H1 (cell line): ENCODE data around the gene HNRNPM. TPM values are rescaled to one million over a fixed set of nuclear protein-coding genes. Genes with fewer than 3 reads are reported as not detected.
A peak's percentile ranks its signal among the peaks of the same experiment; 100 is the strongest.

Experiments used
- CTCF ChIA-PET: fragments of 300-600 bp; sonication (Branson Sonifier 250); formaldehyde crosslinking; loops from one replicate; lab custom pipeline; 2021; ENCODE audit not compliant: partially characterized antibody; lab: Charles Lee
- POLR2A ChIA-PET: fragments of 300-600 bp; sonication (Branson Sonifier 250); formaldehyde crosslinking; loops from one replicate; lab custom pipeline; 2021; ENCODE audit warnings: inconsistent platforms; ENCODE audit not compliant: partially characterized antibody; lab: Charles Lee
- DNase-seq, 2 experiments: peaks; one replicate each; pipeline versions ENCODE4 v3.0.0 to v3.0.0-alpha.2; 2010 to 2022; ENCODE audit warnings: low spot score in 2 of 2, low read depth in 1 of 2, mixed read lengths in 1 of 2
- FAIRE-seq: peaks from 2 replicates; lab custom pipeline; 2011; peaks lifted over from hg19 to GRCh38; lab: Jason Lieb, UNC
- H2AFZ ChIP-seq: 2 replicates; pipeline ENCODE4 v1.8.1; 2012; ENCODE audit warnings: low read length, inconsistent platforms
- H2AK5ac ChIP-seq: 2 replicates; pipeline ENCODE4 v1.6.1; 2013; ENCODE audit warnings: low read depth, low read length
- H2BK120ac ChIP-seq: replicated peaks from 2 replicates; pipeline ENCODE3; 2013; ENCODE audit warnings: low read depth, low read length, inconsistent platforms
- H2BK12ac ChIP-seq: 2 replicates; pipeline ENCODE4 v1.6.1; 2013; ENCODE audit warnings: low read depth, low read length
- H2BK15ac ChIP-seq: 2 replicates; pipeline ENCODE4 v1.6.1; 2013; ENCODE audit warnings: low read length
- H2BK20ac ChIP-seq: 2 replicates; pipeline ENCODE4 v1.6.1; 2013; ENCODE audit warnings: low read length
- H2BK5ac ChIP-seq: 2 replicates; pipeline ENCODE4 v1.6.1; 2013; ENCODE audit warnings: low read depth, low read length
- H3K14ac ChIP-seq: 2 replicates; pipeline ENCODE4 v1.6.1; 2013; ENCODE audit warnings: inconsistent platforms; ENCODE audit not compliant: insufficient read length
- H3K18ac ChIP-seq: 2 replicates; pipeline ENCODE4 v1.6.1; 2013; ENCODE audit warnings: low read length; ENCODE audit errors: extremely low read depth
- H3K23ac ChIP-seq: 2 replicates; pipeline ENCODE4 v1.6.1; 2013; ENCODE audit warnings: inconsistent platforms; ENCODE audit not compliant: insufficient read length
- H3K23me2 ChIP-seq: 2 replicates; pipeline ENCODE4 v1.6.1; 2013; ENCODE audit warnings: low read depth, low read length
- H3K27ac ChIP-seq: 2 replicates; pipeline ENCODE4 v1.6.1; 2011; ENCODE audit warnings: low read depth, low read length, inconsistent platforms
- H3K27me3 ChIP-seq, 4 experiments: replicated peaks in 1 of 4; 1 replicate in 1 of 4; 2 replicates in 3 of 4; pipeline versions ENCODE4 v1.6.1 to v1.8.1; 2011 to 2013; ENCODE audit warnings: low read length in 3 of 4, mild to moderate bottlenecking in 3 of 4, inconsistent platforms in 2 of 4, mixed read lengths in 2 of 4, moderate library complexity in 1 of 4; ENCODE audit not compliant: control insufficient read depth in 3 of 4, insufficient read depth in 3 of 4; ENCODE audit errors: extremely low read depth in 1 of 4
- H3K36me3 ChIP-seq, 4 experiments: 2 replicates each; pipeline versions ENCODE4 v1.6.1 to v1.8.1; 2011 to 2013; ENCODE audit warnings: mild to moderate bottlenecking in 4 of 4, low read length in 3 of 4, moderate library complexity in 2 of 4, control low read depth in 1 of 4, inconsistent platforms in 1 of 4; ENCODE audit not compliant: insufficient read depth in 4 of 4, control insufficient read depth in 2 of 4
- H3K4ac ChIP-seq: replicated peaks from 2 replicates; pipeline ENCODE3; 2013; ENCODE audit warnings: low read length, low read depth, mixed read lengths, inconsistent platforms; ENCODE audit not compliant: insufficient read length
- H3K4me1 ChIP-seq, 4 experiments: replicated peaks in 1 of 4; 1 replicate in 1 of 4; 2 replicates in 3 of 4; pipeline versions ENCODE4 v1.6.1 to v1.8.1; 2011 to 2013; ENCODE audit warnings: low read length in 3 of 4, inconsistent platforms in 2 of 4, mixed read lengths in 1 of 4; ENCODE audit not compliant: insufficient read depth in 4 of 4, control insufficient read depth in 3 of 4
- H3K4me2 ChIP-seq, 2 experiments: 2 replicates each; pipeline versions ENCODE4 v1.6.1 to v1.8.1; 2011 to 2013; ENCODE audit warnings: low read depth in 2 of 2, low read length in 2 of 2, control low read depth in 1 of 2, inconsistent platforms in 1 of 2, mild to moderate bottlenecking in 1 of 2; ENCODE audit not compliant: insufficient read depth in 1 of 2
- H3K4me3 ChIP-seq, 4 experiments: fragments of 200-600, 300-600 bp in 1 of 4; sonication (generic), shearing (Covaris generic), sonication (Bioruptor Twin) in 1 of 4; 2 replicates each; pipeline versions ENCODE4 v1.5.1 to v1.8.1; 2011 to 2016; ENCODE audit warnings: low read length in 4 of 4, low read depth in 3 of 4, control low read depth in 2 of 4, inconsistent platforms in 2 of 4, mild to moderate bottlenecking in 2 of 4, mixed read lengths in 1 of 4, moderate library complexity in 1 of 4; ENCODE audit not compliant: insufficient read depth in 2 of 4; ENCODE audit errors: extremely low read depth in 1 of 4
- H3K56ac ChIP-seq: replicated peaks from 2 replicates; pipeline ENCODE3; 2013; ENCODE audit warnings: low read depth, mild to moderate bottlenecking, mixed read lengths, low read length, inconsistent platforms; ENCODE audit not compliant: insufficient read length
- H3K79me1 ChIP-seq: 2 replicates; pipeline ENCODE4 v1.6.1; 2013; ENCODE audit warnings: low read depth, low read length, control low read depth
- H3K79me2 ChIP-seq, 2 experiments: 2 replicates each; pipeline versions ENCODE4 v1.6.1 to v1.8.1; 2012 to 2013; ENCODE audit warnings: low read length in 2 of 2, mild to moderate bottlenecking in 2 of 2, inconsistent platforms in 1 of 2; ENCODE audit not compliant: insufficient read depth in 2 of 2, control insufficient read depth in 1 of 2
- H3K9ac ChIP-seq, 4 experiments: replicated peaks in 1 of 4; 1 replicate in 1 of 4; 2 replicates in 3 of 4; pipeline versions ENCODE4 v1.6.1 to v1.8.1; 2011 to 2013; ENCODE audit warnings: low read depth in 3 of 4, low read length in 3 of 4, control low read depth in 2 of 4, mild to moderate bottlenecking in 2 of 4, moderate library complexity in 2 of 4, inconsistent platforms in 1 of 4; ENCODE audit errors: extremely low read depth in 1 of 4
- H3K9me3 ChIP-seq, 2 experiments: 2 replicates each; pipeline versions ENCODE4 v1.6.1 to v1.8.1; 2012 to 2013; ENCODE audit warnings: mild to moderate bottlenecking in 2 of 2, moderate library complexity in 2 of 2, control low read depth in 1 of 2, inconsistent platforms in 1 of 2, low read depth in 1 of 2, low read length in 1 of 2, mixed read lengths in 1 of 2; ENCODE audit not compliant: insufficient read depth in 2 of 2
- H4K20me1 ChIP-seq, 2 experiments: replicated peaks in 1 of 2; 2 replicates each; pipeline versions ENCODE3 to v1.8.1; 2011 to 2013; ENCODE audit warnings: inconsistent platforms in 2 of 2, low read length in 2 of 2, mild to moderate bottlenecking in 1 of 2; ENCODE audit not compliant: insufficient read depth in 2 of 2, control insufficient read depth in 1 of 2
- H4K5ac ChIP-seq: 2 replicates; pipeline ENCODE4 v1.6.1; 2013; ENCODE audit warnings: low read length, low read depth, mixed read lengths, inconsistent platforms; ENCODE audit not compliant: insufficient read length
- H4K8ac ChIP-seq: 2 replicates; pipeline ENCODE4 v1.8.0; 2013; ENCODE audit warnings: mild to moderate bottlenecking, moderate library complexity, low read length, inconsistent platforms; ENCODE audit not compliant: insufficient read depth; ENCODE audit errors: extremely low read depth
- H4K91ac ChIP-seq: replicated peaks from 2 replicates; pipeline ENCODE3; 2013; ENCODE audit warnings: low read length, mixed read lengths, inconsistent platforms; ENCODE audit not compliant: insufficient read length
- JUND ChIP-seq: IDR thresholded peaks from 2 replicates; pipeline ENCODE4 v1.6.1; 2011; ENCODE audit warnings: mild to moderate bottlenecking, improper control_type of control experiment, low read length
- MAX ChIP-seq: IDR thresholded peaks from 2 replicates; pipeline ENCODE4 v1.6.1; 2012; ENCODE audit warnings: inconsistent platforms
- WGBS, 2 experiments: shearing (Covaris generic) in 1 of 2; methylation state at CpG; one replicate each; pipeline versions ENCODE4 v1.1.6 to v1.1.7; 2013 to 2015; ENCODE audit warnings: low lambda C conversion rate in 2 of 2, mixed read lengths in 2 of 2, inconsistent platforms in 1 of 2, low coverage in 1 of 2, missing lambda C conversion rate in 1 of 2; ENCODE audit not compliant: insufficient replicate concordance in 2 of 2, insufficient coverage in 1 of 2, insufficient read length in 1 of 2; ENCODE audit errors: extremely low coverage in 1 of 2, missing lambda C conversion rate in 1 of 2; 5-methylcytosine and 5-hydroxymethylcytosine counted together
- polyA plus RNA-seq, 7 experiments: library from polyadenylated mRNA; depleted of rRNA in 3 of 7; stranded (reverse) in 5 of 7; unstranded in 2 of 7; fragments of >200 nt in 5 of 7; fragments of 200-250 nt in 2 of 7; gene quantifications; 1 replicate in 5 of 7; 2 replicates in 1 of 7; 4 replicates in 1 of 7; pipeline versions ENCODE4 v1.2.1 to v1.2.3, GENCODE V29; 2011 to 2013; ENCODE audit warnings: missing spikeins in 2 of 7, mixed read lengths in 2 of 7
- total RNA-seq: library from RNA; stranded (reverse); fragmentation: NEBNext Ultra II Directional; extraction: Animal tissue kit (Norgen Biotek cat#: 25700); gene quantifications from 2 replicates; pipeline ENCODE4 v1.2.1, GENCODE V29; 2021

Gene HNRNPM
- total and polyA plus RNA-seq, 2 of the 8 experiments (the other 6 are each of a cell fraction or from before 2014, with no cell fraction given) = 375 to 474 TPM

GRCh38 chr19:8501516-8501915 lies 56.7 kb downstream of the HNRNPM start:
- Histone ChIP-seq H2BK5ac (0 out of 2 replicates have a peak overlapping the region, but pooled peaks have one; percentile 13), H4K20me1 (no peaks in the 10 kb centered on the region), H3K4me1 (peaks cover 0 to 9% (median 5%) of the 10 kb centered on the region in 4 experiments; a peak in 5 of 7 replicates), H4K5ac (no peak overlapping the region), H3K18ac (no peak overlapping the region), H2AFZ (no peak overlapping the region), H3K14ac (no peak overlapping the region), H2AK5ac (no peak overlapping the region), H3K27me3 (no peaks in the 10 kb centered on the region), H2BK15ac (peak overlapping the region; percentile 65; the same call in 1 of the 2 replicates), H3K4me2 (no peak overlapping the region), H2BK12ac (peak overlapping the region; percentile 41; the same call in 1 of the 2 replicates)
- WGBS, 2 experiments = 85% methylated on average over 6 of the region's 6 CpGs; no CpG with 5 or more reads in 1 of the 2 experiments
- no peak for DNase-seq
- no peak for TF ChIP-seq JUND
- 0 out of 2 replicates have a peak, but pooled peaks have one; percentile 16 for TF ChIP-seq MAX
- TF ChIP-seq, all 59 proteins: peak for 1
- Histone ChIP-seq H4K91ac (no peak overlapping the region), H3K9me3 (no peaks in the 10 kb centered on the region), H3K36me3 (no peaks in the 10 kb centered on the region), H2BK20ac (peak overlapping the region; percentile 21; the same call in 1 of the 2 replicates), H4K8ac (no peak overlapping the region), H3K27ac (no peak overlapping the region), H3K79me2 (no peaks in the 10 kb centered on the region), H3K56ac (no peak overlapping the region), H3K23me2 (peaks cover 7% of the 10 kb centered on the region; the same call in 1 of the 2 replicates), H2BK120ac (no peak overlapping the region), H3K23ac (no peak overlapping the region), H3K79me1 (no peaks in the 10 kb centered on the region; the same call in 1 of the 2 replicates), H3K9ac (no peak overlapping the region; a peak in 2 of 7 replicates), H3K4ac (no peak overlapping the region), H3K4me3 (no peak overlapping the region)
- ChIA-PET CTCF (no interaction called here), POLR2A (interaction anchor here (1.2 kb wide), 1 partner anchor 14 kb away, joined by 3 read pairs; no protein-coding TSS in a partner anchor)
- FAIRE-seq = no peak
